ENCODE results near the gene DDX50.
"Not testable (repeated sequence)": the region's sequence is repeated elsewhere in the genome, so short reads cannot be mapped to it uniquely, and the experiment has no call there.

The DDX50 gene

DNA sequence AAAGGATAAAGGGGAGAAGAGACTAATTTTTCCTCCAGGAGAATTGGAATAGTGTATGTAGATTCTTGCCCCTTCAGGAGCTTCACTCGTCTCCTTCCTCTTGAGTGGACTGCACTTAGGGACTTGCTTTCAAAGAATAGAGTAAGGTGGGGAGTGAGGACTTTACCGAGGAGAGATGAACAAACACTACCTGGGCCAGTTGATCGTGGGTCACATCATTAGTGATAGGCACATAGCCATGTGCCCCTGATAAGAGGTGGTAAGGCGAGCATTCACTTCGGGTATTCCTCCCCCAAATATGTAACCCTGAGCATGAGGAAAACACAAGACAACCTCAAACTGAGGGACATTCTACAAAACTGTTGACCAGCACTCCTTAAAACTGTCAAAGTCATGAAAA, 72.9 kb downstream of the DDX50 start:
- peaks cover 87% of the 10 kb centered on the region for H3K36me3 ChIP-seq (ENCODE audit: control insufficient read depth, insufficient read depth, low read length)
- no peak overlapping the region for H3K27ac ChIP-seq (ENCODE audit: insufficient read depth, low read length, poor library complexity, severe bottlenecking)

DNA sequence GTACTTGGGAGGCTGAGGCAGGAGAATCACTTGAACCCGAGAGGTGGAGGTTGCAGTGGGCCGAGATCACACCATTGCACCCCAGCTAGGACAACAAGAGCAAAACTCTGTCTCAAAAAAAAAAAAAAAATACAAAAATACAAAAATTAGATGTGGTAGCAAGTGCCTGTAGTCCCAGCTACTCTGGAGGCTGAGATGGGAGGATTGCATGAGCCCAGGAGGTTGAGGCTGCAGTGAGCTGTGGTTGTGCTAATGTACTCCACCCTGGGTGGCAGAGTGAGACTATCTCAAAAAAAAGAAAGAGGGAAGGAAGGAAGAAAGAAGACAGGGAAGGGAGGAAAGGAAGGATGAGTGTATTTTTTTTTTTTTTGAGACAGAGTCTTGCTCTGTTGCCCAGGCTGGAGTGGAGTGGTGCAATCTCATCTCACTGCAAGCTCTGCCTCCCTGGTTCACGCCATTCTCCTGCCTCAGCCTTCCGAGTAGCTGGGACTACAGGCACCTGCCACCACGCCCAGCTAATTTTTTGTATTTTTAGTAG, 74.9 kb downstream of the DDX50 start:
- not testable (repeated sequence) for DNase-seq; H3K4me3 ChIP-seq (ENCODE audit: insufficient read depth, low read depth, low read length, poor library complexity, severe bottlenecking); H3K27ac ChIP-seq (ENCODE audit: insufficient read depth, low read length, poor library complexity, severe bottlenecking); H3K27me3 ChIP-seq (replicated peaks; ENCODE audit: control insufficient read depth, insufficient read depth, low read length, poor library complexity, severe bottlenecking); H3K9me3 ChIP-seq (ENCODE audit: control insufficient read depth, low read length); H3K4me1 ChIP-seq (ENCODE audit: control insufficient read depth, insufficient read depth, low read length, poor library complexity, severe bottlenecking)
- peaks cover 88% of the 10 kb centered on the region for H3K36me3 ChIP-seq (ENCODE audit: control insufficient read depth, insufficient read depth, low read length)

More for the DNA sequence above, 72.9 kb downstream of the DDX50 start:
- no peak overlapping the region for H3K4me3 ChIP-seq (ENCODE audit: insufficient read depth, low read depth, low read length, poor library complexity, severe bottlenecking)
- no peak for DNase-seq
- no peaks in the 10 kb centered on the region for H3K4me1 ChIP-seq (ENCODE audit: control insufficient read depth, insufficient read depth, low read length, poor library complexity, severe bottlenecking)
- no peaks in the 10 kb centered on the region for H3K27me3 ChIP-seq (replicated peaks; ENCODE audit: control insufficient read depth, insufficient read depth, low read length, poor library complexity, severe bottlenecking)
- no peaks in the 10 kb centered on the region for H3K9me3 ChIP-seq (ENCODE audit: control insufficient read depth, low read length)

DNA sequence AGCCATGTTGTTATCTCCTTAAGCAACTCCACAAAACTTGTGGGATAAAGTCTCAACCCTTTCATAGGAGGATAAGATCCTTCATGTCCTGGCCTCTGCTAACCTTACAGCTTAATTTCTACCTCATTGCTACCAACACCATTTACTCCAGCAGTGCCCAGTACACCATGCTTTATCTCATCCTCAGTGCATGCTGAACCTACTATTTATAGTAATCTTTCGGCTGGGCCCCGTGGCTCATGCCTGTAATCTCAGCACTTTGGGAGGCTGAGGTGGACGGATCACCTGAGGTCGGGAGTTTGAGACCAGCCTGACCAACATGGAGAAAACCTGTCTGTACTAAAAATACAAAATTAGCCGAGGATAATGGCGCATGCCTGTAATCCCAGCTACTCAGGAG, 78.6 kb downstream of the DDX50 start:
- H3K27ac ChIP-seq (ENCODE audit: insufficient read depth, low read length, poor library complexity, severe bottlenecking); H3K27me3 ChIP-seq (replicated peaks; ENCODE audit: control insufficient read depth, insufficient read depth, low read length, poor library complexity, severe bottlenecking); H3K4me3 ChIP-seq (ENCODE audit: insufficient read depth, low read depth, low read length, poor library complexity, severe bottlenecking); DNase-seq; H3K4me1 ChIP-seq (ENCODE audit: control insufficient read depth, insufficient read depth, low read length, poor library complexity, severe bottlenecking); H3K9me3 ChIP-seq (ENCODE audit: control insufficient read depth, low read length): not testable (repeated sequence)
- peaks cover 81% of the 10 kb centered on the region for H3K36me3 ChIP-seq (ENCODE audit: control insufficient read depth, insufficient read depth, low read length)

DNA sequence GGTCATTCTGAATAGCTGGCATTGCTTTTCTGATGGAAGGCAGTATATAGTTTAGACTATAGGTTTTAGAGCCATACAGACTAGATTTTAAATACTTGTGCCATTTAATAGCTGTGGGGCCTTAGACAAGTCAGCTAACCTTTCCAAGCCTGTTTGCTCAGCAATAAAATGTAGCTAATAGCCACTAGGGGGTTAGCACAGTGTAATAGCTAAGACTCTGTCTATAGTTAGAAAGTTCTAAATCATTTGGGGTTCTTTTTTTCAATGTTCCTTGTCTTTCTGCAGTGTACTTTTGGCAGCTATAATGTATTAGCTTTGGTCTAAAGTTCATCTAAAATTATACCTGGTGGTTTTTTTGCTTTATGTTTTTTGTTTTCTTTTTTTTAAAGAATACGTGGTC, 80.0 kb downstream of the DDX50 start:
- Histone ChIP-seq H3K9me3 (ENCODE audit: control insufficient read depth, low read length) (no peaks in the 10 kb centered on the region), H3K27me3 (replicated peaks; ENCODE audit: control insufficient read depth, insufficient read depth, low read length, poor library complexity, severe bottlenecking) (no peaks in the 10 kb centered on the region), H3K4me3 (ENCODE audit: insufficient read depth, low read depth, low read length, poor library complexity, severe bottlenecking) (no peak overlapping the region), H3K27ac (ENCODE audit: insufficient read depth, low read length, poor library complexity, severe bottlenecking) (no peak overlapping the region), H3K4me1 (ENCODE audit: control insufficient read depth, insufficient read depth, low read length, poor library complexity, severe bottlenecking) (no peaks in the 10 kb centered on the region), H3K36me3 (ENCODE audit: control insufficient read depth, insufficient read depth, low read length) (peaks cover 75% of the 10 kb centered on the region)
- DNase-seq, result no peak

DNA sequence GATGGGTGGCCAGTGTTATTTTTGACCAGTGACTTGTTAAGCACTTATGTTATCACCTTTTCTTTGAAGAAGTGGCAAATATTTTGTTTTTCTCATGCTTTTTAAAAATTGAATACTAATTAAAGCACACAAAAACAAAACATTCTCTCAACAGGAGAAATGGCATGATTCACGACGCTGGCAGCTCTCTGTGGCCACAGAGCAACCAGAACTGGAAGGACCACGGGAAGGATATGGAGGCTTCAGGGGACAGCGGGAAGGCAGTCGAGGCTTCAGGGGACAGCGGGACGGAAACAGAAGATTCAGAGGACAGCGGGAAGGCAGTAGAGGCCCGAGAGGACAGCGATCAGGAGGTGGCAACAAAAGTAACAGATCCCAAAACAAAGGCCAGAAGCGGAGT, 81.3 kb downstream of the DDX50 start:
- peaks cover 64% of the 10 kb centered on the region for H3K36me3 ChIP-seq (ENCODE audit: control insufficient read depth, insufficient read depth, low read length)
- H3K27me3 ChIP-seq (replicated peaks; ENCODE audit: control insufficient read depth, insufficient read depth, low read length, poor library complexity, severe bottlenecking), result no peaks in the 10 kb centered on the region
- H3K9me3 ChIP-seq (ENCODE audit: control insufficient read depth, low read length), result no peaks in the 10 kb centered on the region
- H3K4me3 ChIP-seq (ENCODE audit: insufficient read depth, low read depth, low read length, poor library complexity, severe bottlenecking), result no peak overlapping the region
- H3K27ac ChIP-seq (ENCODE audit: insufficient read depth, low read length, poor library complexity, severe bottlenecking), result no peak overlapping the region
- H3K4me1 ChIP-seq (ENCODE audit: control insufficient read depth, insufficient read depth, low read length, poor library complexity, severe bottlenecking), result no peaks in the 10 kb centered on the region
- no peak for DNase-seq

DNA sequence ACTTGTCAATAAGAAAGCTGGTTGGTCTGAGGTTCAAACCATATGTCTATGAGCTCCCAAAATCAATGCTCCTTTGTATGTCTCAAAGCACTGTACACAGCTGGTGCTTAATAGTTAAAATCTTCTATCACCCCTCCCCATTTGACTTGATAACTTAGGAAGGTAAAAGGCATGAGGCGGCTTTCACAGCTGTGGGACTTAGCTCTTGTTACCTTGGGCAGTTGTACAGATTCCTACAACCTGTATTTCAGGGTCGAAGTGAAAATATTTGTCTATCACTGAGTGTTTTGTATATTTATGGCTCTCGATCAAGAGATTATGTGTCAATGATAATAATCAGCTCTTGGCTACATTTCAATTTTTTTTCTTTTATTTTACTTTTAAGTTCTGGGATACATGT, 86.5 kb downstream of the DDX50 start:
- Histone ChIP-seq H3K9me3 (ENCODE audit: control insufficient read depth, low read length) (no peaks in the 10 kb centered on the region), H3K4me3 (ENCODE audit: insufficient read depth, low read depth, low read length, poor library complexity, severe bottlenecking) (no peak overlapping the region), H3K36me3 (ENCODE audit: control insufficient read depth, insufficient read depth, low read length) (peaks cover 20% of the 10 kb centered on the region), H3K27me3 (replicated peaks; ENCODE audit: control insufficient read depth, insufficient read depth, low read length, poor library complexity, severe bottlenecking) (no peaks in the 10 kb centered on the region), H3K4me1 (ENCODE audit: control insufficient read depth, insufficient read depth, low read length, poor library complexity, severe bottlenecking) (peaks cover 17% of the 10 kb centered on the region), H3K27ac (ENCODE audit: insufficient read depth, low read length, poor library complexity, severe bottlenecking) (peak overlapping the region; percentile 81)
- no peak for DNase-seq

DNA sequence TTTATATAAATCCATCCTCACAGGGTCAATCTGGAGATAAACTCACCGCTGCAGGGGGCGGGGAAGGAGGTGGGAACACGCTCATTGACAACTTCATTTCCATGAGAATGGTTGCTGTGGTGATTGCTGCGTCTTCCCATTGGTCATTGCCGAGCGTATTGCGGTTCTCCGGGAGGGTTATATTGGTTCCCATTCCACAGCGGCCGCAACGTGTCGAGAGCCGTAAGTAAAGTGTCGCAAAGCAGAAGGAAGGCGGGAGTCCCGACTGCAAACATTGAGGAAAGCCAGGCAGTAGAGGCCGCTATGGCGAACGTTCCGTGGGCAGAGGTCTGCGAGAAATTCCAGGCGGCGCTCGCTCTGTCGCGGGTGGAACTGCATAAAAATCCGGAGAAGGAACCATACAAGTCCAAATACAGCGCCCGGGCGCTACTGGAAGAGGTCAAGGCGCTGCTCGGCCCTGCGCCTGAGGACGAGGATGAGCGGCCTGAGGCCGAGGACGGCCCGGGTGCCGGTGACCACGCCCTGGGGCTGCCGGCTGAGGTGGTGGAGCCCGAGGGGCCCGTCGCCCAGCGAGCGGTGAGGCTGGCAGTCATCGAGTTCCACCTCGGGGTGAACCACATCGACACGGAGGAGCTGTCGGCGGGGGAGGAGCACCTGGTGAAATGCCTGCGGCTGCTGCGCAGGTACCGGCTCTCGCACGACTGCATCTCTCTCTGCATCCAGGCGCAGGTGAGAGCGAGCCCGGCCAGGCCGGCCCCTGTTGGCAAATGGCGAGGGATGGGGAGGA, 87.6 kb downstream of the DDX50 start, which contains the start of gene KIFBP:
Gene KIFBP (plus strand): TSS at position 274 of the 787 bp plus-strand sequence. CDS start 30 bp downstream, at position 304.
- Histone ChIP-seq H3K36me3 (ENCODE audit: control insufficient read depth, insufficient read depth, low read length) (peaks cover 11% of the 10 kb centered on the region), H3K27ac (ENCODE audit: insufficient read depth, low read length, poor library complexity, severe bottlenecking) (peak within 1 kb of the TSS; percentile 81)
- DNase-seq, result peak; percentile 74 to 81 (median 79)

DNA sequence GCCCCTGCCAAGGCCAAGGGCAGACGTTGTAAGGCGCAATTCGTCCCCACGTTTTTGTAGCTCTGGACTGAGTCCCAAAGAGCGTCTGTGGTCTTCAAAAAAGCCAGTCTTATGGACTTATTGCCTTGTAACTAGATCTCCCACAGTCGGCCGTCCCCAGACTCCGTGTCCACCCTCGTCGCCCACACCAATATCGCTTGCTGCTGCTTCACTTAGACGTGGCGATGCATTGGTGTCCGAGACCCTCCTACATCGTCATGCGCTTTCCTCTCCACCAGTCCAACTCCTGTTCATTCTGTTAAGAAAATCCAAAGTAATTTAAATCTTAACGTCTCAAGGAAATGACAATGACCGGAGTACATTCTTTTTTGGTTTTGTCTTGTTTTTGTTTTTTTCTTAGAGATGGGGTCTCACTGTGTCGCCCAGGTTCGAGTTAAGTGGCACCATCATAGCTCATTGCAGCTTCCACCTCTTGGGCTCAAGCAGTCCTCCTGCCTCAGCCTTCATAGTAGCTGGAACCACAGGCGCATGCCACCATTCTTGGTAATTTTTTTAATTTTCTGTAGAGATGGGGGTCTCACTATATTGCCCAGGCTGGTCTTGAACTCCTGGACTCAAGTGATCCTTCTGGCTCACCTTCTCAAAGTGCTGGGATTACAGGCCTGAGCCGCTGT, 88.3 kb downstream of the DDX50 start:
- peak overlapping the region; percentile 87 for H3K4me3 ChIP-seq (ENCODE audit: insufficient read depth, low read depth, low read length, poor library complexity, severe bottlenecking)
- H3K36me3 ChIP-seq (ENCODE audit: control insufficient read depth, insufficient read depth, low read length), result peaks cover 7% of the 10 kb centered on the region
- H3K27ac ChIP-seq (ENCODE audit: insufficient read depth, low read length, poor library complexity, severe bottlenecking), result peak overlapping the region; percentile 81
- DNase-seq, result no peak
- no peaks in the 10 kb centered on the region for H3K27me3 ChIP-seq (replicated peaks; ENCODE audit: control insufficient read depth, insufficient read depth, low read length, poor library complexity, severe bottlenecking)
- peaks cover 20% of the 10 kb centered on the region for H3K4me1 ChIP-seq (ENCODE audit: control insufficient read depth, insufficient read depth, low read length, poor library complexity, severe bottlenecking)
- H3K9me3 ChIP-seq (ENCODE audit: control insufficient read depth, low read length), result no peaks in the 10 kb centered on the region

More for the DNA sequence above, 87.6 kb downstream of the DDX50 start, which contains the start of gene KIFBP:
- Histone ChIP-seq H3K4me3 (ENCODE audit: insufficient read depth, low read depth, low read length, poor library complexity, severe bottlenecking) (peak within 1 kb of the TSS; percentile 87), H3K4me1 (ENCODE audit: control insufficient read depth, insufficient read depth, low read length, poor library complexity, severe bottlenecking) (peaks cover 20% of the 10 kb centered on the region), H3K27me3 (replicated peaks; ENCODE audit: control insufficient read depth, insufficient read depth, low read length, poor library complexity, severe bottlenecking) (no peaks in the 10 kb centered on the region), H3K9me3 (ENCODE audit: control insufficient read depth, low read length) (no peaks in the 10 kb centered on the region)

DNA sequence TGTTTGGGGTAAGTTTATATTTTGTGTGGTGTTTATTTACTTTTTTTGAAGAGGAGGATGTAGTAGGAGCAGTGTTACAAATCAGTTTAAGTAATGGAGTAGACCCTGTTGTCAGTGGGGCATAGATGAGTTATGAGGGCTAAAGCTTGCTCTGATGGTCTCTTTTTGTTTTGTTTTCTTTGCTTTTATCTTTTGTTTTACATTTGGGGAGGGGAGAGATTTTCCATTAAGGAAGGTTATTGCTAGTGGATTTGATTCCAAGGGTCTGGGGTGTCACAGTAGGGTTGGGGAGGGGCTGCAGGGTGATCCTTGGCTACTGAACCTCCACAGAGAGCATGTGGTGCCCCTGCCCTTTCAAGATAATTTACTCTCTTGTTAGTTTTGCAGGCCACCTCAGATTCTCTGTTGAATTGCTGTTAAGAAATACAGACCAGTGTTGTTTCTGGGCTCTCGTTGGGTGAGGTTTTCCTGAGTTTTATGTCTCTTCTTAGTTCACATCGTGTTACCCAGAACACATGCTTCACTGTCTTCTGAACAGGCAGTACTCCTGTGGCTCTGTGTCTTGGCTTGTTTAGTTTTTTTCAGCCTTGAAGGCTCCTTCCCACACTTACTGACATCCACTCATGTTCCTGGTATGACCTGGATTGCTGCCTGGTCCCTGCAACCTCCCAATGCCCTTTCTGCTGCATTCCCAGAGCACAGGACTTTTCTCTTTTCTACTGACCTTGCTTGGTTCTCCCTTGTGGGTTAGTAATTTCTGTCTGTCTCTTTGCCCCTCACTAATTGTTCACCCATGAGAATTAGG, 91.7 kb downstream of the DDX50 start:
- Histone ChIP-seq H3K9me3 (ENCODE audit: control insufficient read depth, low read length) (no peaks in the 10 kb centered on the region), H3K4me1 (ENCODE audit: control insufficient read depth, insufficient read depth, low read length, poor library complexity, severe bottlenecking) (peaks cover 20% of the 10 kb centered on the region), H3K27me3 (replicated peaks; ENCODE audit: control insufficient read depth, insufficient read depth, low read length, poor library complexity, severe bottlenecking) (no peaks in the 10 kb centered on the region), H3K36me3 (ENCODE audit: control insufficient read depth, insufficient read depth, low read length) (no peaks in the 10 kb centered on the region), H3K4me3 (ENCODE audit: insufficient read depth, low read depth, low read length, poor library complexity, severe bottlenecking) (no peak overlapping the region), H3K27ac (ENCODE audit: insufficient read depth, low read length, poor library complexity, severe bottlenecking) (no peak overlapping the region)
- no peak for DNase-seq
